ENCODE data around the gene STOX1.

DNA sequence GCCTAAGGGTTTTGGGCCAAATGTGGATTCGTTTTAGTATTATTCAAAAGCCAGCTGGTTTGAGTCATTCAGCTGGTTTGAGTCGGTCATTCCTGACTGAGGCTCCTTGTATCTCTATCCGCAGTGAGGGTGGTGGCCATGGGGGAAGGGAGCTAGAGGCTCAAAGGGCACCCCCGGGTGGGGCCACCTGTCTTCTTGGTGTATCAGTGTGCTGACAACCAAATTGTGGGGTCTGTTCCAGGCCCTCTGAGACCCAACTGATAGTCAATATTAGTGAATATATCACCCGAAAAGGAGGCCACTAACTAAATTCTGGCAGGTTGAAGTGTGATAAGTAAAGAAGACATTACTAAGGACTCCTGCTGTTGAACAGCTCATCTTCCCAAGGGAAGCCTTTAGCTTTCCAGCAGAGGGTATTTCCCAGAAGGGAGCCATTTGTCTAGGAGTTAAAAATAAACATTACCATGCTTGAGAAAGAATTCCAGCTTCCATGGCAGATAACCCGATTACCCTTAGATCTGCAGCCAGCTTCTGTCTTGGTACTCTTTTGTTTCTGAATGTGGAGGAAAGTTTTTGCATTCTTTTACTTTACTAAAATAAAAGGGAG, 43.9 kb downstream of the STOX1 start:
- no peak for TF ChIP-seq POLR2A (IDR thresholded peaks at IDR 0.05)
- TF ChIP-seq, protein P1, sequence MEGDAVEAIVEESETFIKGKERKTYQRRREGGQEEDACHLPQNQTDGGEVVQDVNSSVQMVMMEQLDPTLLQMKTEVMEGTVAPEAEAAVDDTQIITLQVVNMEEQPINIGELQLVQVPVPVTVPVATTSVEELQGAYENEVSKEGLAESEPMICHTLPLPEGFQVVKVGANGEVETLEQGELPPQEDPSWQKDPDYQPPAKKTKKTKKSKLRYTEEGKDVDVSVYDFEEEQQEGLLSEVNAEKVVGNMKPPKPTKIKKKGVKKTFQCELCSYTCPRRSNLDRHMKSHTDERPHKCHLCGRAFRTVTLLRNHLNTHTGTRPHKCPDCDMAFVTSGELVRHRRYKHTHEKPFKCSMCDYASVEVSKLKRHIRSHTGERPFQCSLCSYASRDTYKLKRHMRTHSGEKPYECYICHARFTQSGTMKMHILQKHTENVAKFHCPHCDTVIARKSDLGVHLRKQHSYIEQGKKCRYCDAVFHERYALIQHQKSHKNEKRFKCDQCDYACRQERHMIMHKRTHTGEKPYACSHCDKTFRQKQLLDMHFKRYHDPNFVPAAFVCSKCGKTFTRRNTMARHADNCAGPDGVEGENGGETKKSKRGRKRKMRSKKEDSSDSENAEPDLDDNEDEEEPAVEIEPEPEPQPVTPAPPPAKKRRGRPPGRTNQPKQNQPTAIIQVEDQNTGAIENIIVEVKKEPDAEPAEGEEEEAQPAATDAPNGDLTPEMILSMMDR (IDR thresholded peaks at IDR 0.05), result no peak

All from testis (tissue), 2 donors.